ENCODE results near the gene MRPL23. TPM values are rescaled to one million over a fixed set of nuclear protein-coding genes. Genes with fewer than 3 reads are reported as not detected.

Gene MRPL23
- total RNA-seq, 1 experiment from 2014 or later = 50.4 TPM

GRCh38 chr11:1917523-1918435, 29.4 kb upstream of the MRPL23 start:
- DNase-seq = no peak
- Histone ChIP-seq H3K4me3 (no peak overlapping the region), H3K27ac (peak overlapping the region; percentile 52), H3K9me3 (replicated peaks) (no peaks in the 10 kb centered on the region), H3K27me3 (no peaks in the 10 kb centered on the region; the same call in 1 of the 2 replicates), H3K4me1 (peaks cover 40% of the 10 kb centered on the region), H3K36me3 (no peaks in the 10 kb centered on the region)

- H3K27ac ChIP-seq = no peak overlapping the region
Measured at GRCh38 chr11:1918436-1919315, 28.5 kb upstream of the MRPL23 start.

GRCh38 chr11:1919391-1920127, 27.6 kb upstream of the MRPL23 start, which contains the start of gene TNNT3:
Gene TNNT3 (plus strand): TSS chr11:1919703. CDS start chr11:1922875, 3,172 bp downstream.
- no peaks in the 10 kb centered on the region for H3K27me3 ChIP-seq
- H3K4me1 ChIP-seq = peaks cover 44% of the 10 kb centered on the region
- H3K36me3 ChIP-seq = no peaks in the 10 kb centered on the region
- no peaks in the 10 kb centered on the region for H3K9me3 ChIP-seq (replicated peaks)
- no peak within 1 kb of the TSS for H3K27ac ChIP-seq
- peak in 1 of 2 experiments; percentile 43 for DNase-seq
- no peak within 1 kb of the TSS for H3K4me3 ChIP-seq

More at GRCh38 chr11:1918436-1919315, 28.5 kb upstream of the MRPL23 start:
- Histone ChIP-seq H3K4me3 (no peak overlapping the region), H3K4me1 (peaks cover 44% of the 10 kb centered on the region), H3K27me3 (no peaks in the 10 kb centered on the region; the same call in 1 of the 2 replicates), H3K9me3 (replicated peaks) (no peaks in the 10 kb centered on the region), H3K36me3 (no peaks in the 10 kb centered on the region)
- no peak for DNase-seq

- peaks cover 44% of the 10 kb centered on the region for H3K4me1 ChIP-seq
- no peaks in the 10 kb centered on the region for H3K36me3 ChIP-seq
- H3K27ac ChIP-seq = peak overlapping the region; percentile 89; the same call in 1 of the 2 replicates
- no peak overlapping the region for H3K4me3 ChIP-seq
- no peaks in the 10 kb centered on the region for H3K27me3 ChIP-seq
- no peak for DNase-seq
- no peaks in the 10 kb centered on the region for H3K9me3 ChIP-seq (replicated peaks)
Measured at GRCh38 chr11:1920128-1920908, 26.8 kb upstream of the MRPL23 start.

GRCh38 chr11:1920909-1921573, 26.1 kb upstream of the MRPL23 start:
- peaks cover 44% of the 10 kb centered on the region for H3K4me1 ChIP-seq
- peak overlapping the region; percentile 89 for H3K27ac ChIP-seq
- H3K4me3 ChIP-seq = peak overlapping the region; percentile 7
- DNase-seq = peak; percentile 68 to 72
- H3K27me3 ChIP-seq = no peaks in the 10 kb centered on the region
- no peaks in the 10 kb centered on the region for H3K36me3 ChIP-seq
- no peaks in the 10 kb centered on the region for H3K9me3 ChIP-seq (replicated peaks)

GRCh38 chr11:1921574-1922141, 25.5 kb upstream of the MRPL23 start:
- H3K4me1 ChIP-seq = peaks cover 43% of the 10 kb centered on the region
- H3K4me3 ChIP-seq = peak overlapping the region; percentile 7
- no peaks in the 10 kb centered on the region for H3K36me3 ChIP-seq
- H3K27ac ChIP-seq = peak overlapping the region; percentile 89
- H3K27me3 ChIP-seq = no peaks in the 10 kb centered on the region
- peak; percentile 72 to 74 for DNase-seq
- H3K9me3 ChIP-seq (replicated peaks) = no peaks in the 10 kb centered on the region

- Histone ChIP-seq H3K4me1 (peaks cover 37% of the 10 kb centered on the region), H3K27me3 (no peaks in the 10 kb centered on the region), H3K9me3 (replicated peaks) (no peaks in the 10 kb centered on the region), H3K36me3 (no peaks in the 10 kb centered on the region), H3K4me3 (no peak overlapping the region), H3K27ac (peak overlapping the region; percentile 89; the same call in 1 of the 2 replicates)
- DNase-seq = peak in 1 of 2 experiments; percentile 42
Measured at GRCh38 chr11:1922481-1923081, 24.6 kb upstream of the MRPL23 start.

- no peak overlapping the region for H3K4me3 ChIP-seq
- H3K4me1 ChIP-seq = peaks cover 36% of the 10 kb centered on the region
- H3K27ac ChIP-seq = no peak overlapping the region; the same call in 1 of the 2 replicates
- H3K36me3 ChIP-seq = no peaks in the 10 kb centered on the region
- H3K27me3 ChIP-seq = no peaks in the 10 kb centered on the region
- H3K9me3 ChIP-seq (replicated peaks) = no peaks in the 10 kb centered on the region
- no peak for DNase-seq
Measured at GRCh38 chr11:1923201-1923956, 23.8 kb upstream of the MRPL23 start.

GRCh38 chr11:1924181-1924580, 23.0 kb upstream of the MRPL23 start:
- Histone ChIP-seq H3K36me3 (no peaks in the 10 kb centered on the region), H3K4me3 (no peak overlapping the region), H3K27ac (no peak overlapping the region), H3K9me3 (replicated peaks) (no peaks in the 10 kb centered on the region), H3K27me3 (no peaks in the 10 kb centered on the region), H3K4me1 (peaks cover 36% of the 10 kb centered on the region)
- DNase-seq = no peak

GRCh38 chr11:1924646-1925372, 22.3 kb upstream of the MRPL23 start:
- DNase-seq = no peak
- H3K27ac ChIP-seq = no peak overlapping the region
- H3K4me3 ChIP-seq = no peak overlapping the region
- no peaks in the 10 kb centered on the region for H3K27me3 ChIP-seq
- no peaks in the 10 kb centered on the region for H3K9me3 ChIP-seq (replicated peaks)
- peaks cover 30% of the 10 kb centered on the region for H3K4me1 ChIP-seq
- H3K36me3 ChIP-seq = no peaks in the 10 kb centered on the region

GRCh38 chr11:1925373-1926155, 21.6 kb upstream of the MRPL23 start:
- Histone ChIP-seq H3K9me3 (replicated peaks) (no peaks in the 10 kb centered on the region), H3K27me3 (no peaks in the 10 kb centered on the region), H3K36me3 (no peaks in the 10 kb centered on the region), H3K4me1 (peaks cover 27% of the 10 kb centered on the region), H3K27ac (no peak overlapping the region), H3K4me3 (no peak overlapping the region)
- DNase-seq = no peak
